GM19455 (cell line): ENCODE data around the gene SMYD2.

Source experiments
- ATAC-seq: cut with Tn5 transposase; IDR thresholded peaks from one replicate; pipeline ENCODE4 v1.9.1; 2021; ENCODE audit not compliant: unreplicated experiment

SMYD2 gene, protein sequence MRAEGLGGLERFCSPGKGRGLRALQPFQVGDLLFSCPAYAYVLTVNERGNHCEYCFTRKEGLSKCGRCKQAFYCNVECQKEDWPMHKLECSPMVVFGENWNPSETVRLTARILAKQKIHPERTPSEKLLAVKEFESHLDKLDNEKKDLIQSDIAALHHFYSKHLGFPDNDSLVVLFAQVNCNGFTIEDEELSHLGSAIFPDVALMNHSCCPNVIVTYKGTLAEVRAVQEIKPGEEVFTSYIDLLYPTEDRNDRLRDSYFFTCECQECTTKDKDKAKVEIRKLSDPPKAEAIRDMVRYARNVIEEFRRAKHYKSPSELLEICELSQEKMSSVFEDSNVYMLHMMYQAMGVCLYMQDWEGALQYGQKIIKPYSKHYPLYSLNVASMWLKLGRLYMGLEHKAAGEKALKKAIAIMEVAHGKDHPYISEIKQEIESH

DNA sequence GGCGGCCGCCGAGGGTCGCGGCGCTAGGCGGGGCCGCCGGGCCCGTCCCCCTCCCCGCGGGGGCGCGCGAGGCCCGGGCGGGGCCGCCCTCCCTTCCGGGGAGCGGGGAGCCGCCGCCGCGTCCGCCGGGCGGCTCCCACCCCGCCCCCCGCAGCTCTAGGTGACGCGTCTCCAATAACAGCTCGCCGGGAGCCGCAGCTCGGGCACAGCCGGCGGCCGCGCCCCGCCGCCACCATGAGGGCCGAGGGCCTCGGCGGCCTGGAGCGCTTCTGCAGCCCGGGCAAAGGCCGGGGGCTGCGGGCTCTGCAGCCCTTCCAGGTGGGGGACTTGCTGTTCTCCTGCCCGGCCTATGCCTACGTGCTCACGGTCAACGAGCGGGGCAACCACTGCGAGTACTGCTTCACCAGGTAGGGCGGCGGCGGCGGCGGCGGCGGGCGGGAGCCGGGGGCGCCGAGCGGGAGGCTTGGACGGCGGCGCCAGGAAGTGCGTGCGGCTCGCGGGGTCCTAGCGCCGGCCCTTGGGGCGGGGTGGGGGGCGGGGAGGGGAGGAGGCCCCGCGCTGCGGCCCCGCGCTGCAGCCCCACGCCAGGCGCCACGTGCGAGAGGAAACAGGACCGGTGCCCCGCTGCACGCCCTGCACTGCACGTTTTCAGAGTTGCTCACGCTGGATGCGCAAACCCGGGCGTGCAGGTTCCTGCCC, at the start of gene SMYD2:
TSS of gene SMYD2 (plus strand) at position 139 of the 699 bp plus-strand sequence. CDS start at position 235, 96 bp downstream.
- peak; percentile 83 for ATAC-seq

DNA sequence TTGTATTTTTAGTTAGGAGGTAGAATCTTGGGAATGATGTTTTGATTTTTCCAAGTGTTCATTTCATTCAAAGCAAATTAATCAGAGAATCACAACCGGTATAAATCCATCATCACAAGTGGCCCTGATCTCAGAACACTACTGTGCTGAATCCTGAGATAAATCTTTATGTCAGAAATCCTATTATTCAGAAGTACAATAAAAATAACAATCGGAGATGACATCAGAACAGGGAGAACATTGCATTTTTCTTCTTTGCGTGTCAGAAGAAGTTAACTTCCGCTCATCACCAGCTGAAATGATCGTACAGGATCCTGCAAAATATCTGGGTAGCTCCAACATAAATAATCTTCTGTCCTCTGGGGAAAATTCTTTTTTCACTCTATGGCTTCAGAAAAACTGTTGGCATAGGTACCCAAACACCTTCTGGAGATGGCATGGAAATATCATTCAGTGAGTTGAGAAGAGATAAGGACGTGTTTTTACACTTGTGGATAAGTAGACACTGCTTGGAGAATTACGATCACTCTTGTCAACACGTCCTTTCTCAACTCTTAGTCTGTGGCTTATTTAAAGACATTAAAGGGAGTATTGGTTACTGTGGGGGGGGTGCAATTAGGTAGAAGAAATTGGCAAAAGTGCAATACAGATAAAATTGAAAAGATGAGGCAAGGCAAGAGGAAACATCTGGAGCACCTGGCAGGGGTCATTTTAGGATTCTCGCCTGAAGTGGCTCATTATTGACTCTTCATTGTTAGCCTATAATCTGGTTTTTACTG, 46.9 kb upstream of the SMYD2 start:
- no peak for ATAC-seq

- ATAC-seq, result no peak
Observed at GRCh38 chr1:214234635-214235025, 46.3 kb upstream of the SMYD2 start.

- no peak for ATAC-seq
Observed at GRCh38 chr1:214236477-214236876, 44.5 kb upstream of the SMYD2 start.

- no peak for ATAC-seq
Observed at GRCh38 chr1:214241060-214241459, 39.9 kb upstream of the SMYD2 start.

DNA sequence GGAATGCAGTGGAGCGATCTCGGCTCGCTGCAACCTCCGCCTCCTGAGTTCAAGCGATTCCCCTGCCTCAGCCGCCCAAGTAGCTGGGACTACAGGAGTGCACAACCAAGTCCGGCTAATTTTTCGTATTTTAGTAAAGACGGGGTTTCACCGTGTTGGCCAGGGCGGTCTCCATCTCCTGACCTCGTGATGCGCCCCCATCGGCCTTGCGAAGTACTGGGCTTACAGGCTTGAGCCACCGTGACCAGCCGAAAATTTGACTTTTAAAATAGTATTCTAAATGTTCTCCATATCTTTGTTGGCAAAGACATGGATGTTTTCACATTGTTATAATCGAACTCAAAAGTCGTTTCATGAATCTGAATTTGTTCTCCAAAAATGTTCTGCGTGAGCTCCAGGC, 36.7 kb upstream of the SMYD2 start:
- ATAC-seq, result no peak

DNA sequence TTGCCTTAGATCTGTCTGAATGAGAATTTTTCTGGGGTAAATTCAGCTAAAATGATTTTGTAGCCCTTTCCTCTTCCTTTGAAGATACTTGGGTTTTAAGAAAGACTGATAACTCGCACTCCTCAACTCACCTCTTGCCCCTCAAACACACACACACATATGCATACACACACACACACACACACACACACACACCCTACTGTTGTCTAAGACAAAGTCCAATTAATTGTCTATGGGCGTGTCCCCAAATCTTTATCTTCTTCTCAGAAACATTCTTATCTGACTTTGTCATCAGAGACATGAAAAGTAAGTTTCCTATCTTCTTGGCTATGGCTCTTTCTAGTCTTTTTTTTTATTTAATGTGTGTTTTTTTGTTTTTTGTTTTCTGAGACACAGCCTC, 36.1 kb upstream of the SMYD2 start:
- no peak for ATAC-seq

DNA sequence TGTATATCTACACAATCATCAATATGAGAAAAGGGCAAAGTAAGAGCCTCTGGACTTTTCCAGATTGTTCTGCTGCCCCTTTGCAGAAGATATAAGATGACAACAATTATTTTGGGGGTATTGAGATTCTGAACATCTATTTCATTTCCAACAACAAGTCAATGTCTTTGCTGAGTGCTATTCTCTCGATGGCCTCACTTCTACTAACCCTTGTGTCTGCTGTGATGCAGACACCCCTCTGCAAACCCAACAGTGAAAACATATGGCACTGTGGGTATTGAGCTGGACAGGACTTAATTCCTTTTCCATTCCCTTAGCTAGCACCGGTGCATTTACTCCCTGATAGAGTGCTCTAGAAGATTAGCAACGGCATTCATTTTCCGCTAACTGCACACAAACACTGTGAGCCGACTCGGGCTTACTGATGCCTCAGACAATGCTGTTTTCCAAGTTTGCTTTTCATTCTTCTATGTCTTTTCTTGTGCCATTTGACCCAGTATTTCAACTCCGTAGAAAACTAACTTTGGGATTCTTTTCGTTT, 33.4 kb upstream of the SMYD2 start:
- no peak for ATAC-seq

DNA sequence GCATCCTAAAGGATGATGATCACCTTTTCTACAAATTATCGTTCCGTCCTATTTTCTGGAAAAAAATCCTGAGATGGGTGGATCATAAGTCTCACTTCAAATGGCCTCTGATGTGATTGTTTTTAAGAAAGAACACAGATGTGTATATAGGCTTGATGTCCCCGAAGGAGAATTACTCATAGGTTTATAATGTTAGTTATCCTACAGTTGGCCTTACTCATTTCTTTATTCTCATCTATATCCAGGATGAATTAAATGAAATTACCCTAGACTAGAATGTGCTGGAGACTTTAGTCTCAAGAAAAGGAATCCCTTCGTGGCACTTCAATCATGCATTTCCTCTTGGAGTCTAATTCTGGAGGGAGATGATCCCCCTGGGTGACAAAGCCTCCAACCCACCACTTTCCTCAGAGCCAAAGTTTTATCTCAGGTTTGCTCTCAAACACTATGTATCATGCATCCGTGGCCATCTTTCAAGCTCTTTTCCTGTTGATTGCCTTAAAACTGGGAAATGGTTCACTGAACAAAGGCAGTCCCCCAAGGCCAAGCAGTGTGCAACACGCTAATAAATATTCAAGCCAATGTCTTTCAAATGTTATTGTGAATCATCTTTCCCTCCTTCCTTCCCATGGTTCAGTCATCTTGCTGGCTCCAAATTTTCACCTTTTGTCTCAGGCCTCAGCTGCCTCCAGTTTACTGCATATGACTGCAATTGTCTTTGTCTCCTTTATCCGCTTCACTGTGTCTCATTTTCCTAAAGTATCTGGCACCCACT, 32.5 kb upstream of the SMYD2 start:
- no peak for ATAC-seq

DNA sequence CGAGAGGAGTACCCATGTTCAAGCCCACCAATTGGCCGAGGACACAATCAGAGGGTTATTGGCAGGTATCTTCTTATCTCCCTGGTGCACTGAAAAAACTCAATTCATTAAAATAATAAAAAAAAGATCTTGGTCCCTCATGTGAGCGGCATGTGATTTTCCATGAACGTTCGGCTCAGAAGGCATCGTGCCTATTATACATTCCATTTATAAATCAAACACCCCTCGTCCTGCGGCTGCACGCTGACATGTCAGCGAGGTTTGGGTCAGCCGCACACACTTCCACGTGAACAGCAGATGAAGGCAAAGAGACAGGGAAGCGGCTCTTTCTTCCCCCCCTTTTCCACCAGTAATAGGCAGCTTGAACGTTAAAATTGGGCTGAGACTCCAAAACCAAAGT, 31.3 kb upstream of the SMYD2 start:
- no peak for ATAC-seq

DNA sequence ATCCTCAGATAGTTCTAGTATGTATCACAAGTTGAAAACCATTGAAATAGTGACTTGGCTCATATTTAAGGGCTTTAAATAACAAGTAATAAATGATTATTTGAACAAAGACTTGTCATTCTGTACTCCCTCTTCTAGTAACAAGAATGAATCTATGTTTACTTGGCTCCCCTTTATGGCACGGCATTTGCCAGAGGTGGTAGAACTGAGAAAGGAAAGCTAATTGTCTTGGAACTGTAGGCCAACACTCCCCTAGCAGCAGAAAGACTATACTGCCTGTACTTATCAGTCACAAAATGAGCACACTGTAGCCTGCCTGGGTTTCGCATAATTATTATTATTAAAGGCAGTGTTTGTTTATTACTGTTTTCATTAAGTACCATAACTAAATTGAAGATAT, 29.6 kb upstream of the SMYD2 start:
- no peak for ATAC-seq

- no peak for ATAC-seq
Observed at GRCh38 chr1:214255509-214255908, 25.4 kb upstream of the SMYD2 start.

- ATAC-seq, result no peak
Observed at GRCh38 chr1:214259353-214259977, 21.5 kb upstream of the SMYD2 start.

GRCh38 chr1:214260561-214261205, 20.3 kb upstream of the SMYD2 start:
- ATAC-seq, result no peak

- ATAC-seq, result peak; percentile 98
Observed at GRCh38 chr1:214261206-214262123, 19.5 kb upstream of the SMYD2 start.

DNA sequence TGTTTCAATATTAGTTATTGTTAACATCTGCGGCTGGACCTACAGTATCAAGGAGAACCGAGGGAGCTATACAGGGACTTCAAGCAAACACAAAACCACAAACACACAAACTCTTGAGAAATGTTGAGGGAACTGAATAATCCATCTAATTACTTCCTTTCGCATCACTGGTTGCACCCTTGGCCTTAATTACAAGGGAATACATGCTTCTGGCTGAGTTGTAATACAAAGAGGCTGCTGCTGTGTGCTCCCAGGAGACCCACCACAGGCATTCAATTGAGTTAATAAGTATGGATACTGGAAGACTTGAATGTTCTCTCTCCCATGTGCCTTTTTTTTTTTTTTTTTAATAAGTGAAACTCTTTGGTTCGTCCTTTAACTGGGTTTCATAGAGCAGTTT, 16.8 kb upstream of the SMYD2 start:
- no peak for ATAC-seq

DNA sequence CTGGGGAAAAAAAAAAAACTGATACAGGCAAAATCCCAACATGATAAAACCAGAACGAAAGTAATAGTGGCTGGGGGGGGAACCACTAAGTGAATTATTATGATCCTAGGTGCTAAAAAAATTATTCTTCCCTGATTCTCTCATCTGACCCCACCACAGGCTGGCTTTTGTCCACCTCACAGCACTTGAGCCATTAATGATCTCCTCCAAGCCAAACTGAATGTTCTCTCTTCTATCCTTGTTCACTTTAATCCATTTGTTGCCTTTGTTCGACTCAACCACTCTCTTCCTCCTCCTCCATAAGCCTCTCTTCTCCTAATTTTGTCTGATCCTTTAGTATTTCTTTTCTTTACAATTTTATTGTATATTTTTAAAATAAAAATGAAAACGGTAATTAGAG, 16.0 kb upstream of the SMYD2 start:
- no peak for ATAC-seq

GRCh38 chr1:214270097-214270650, 10.8 kb upstream of the SMYD2 start:
- no peak for ATAC-seq
